ENCODE results near the gene AOC3.

- TF ChIP-seq CTCF (IDR thresholded peaks at IDR 0.05 in 8 of 11, conservative IDR thresholded peaks at IDR 0.05 in 3 of 11): no peak
- no peak for TF ChIP-seq POLR2A (IDR thresholded peaks at IDR 0.05)
- no peak for TF ChIP-seq POLR2AphosphoS5 (IDR thresholded peaks at IDR 0.05)
Measured at GRCh38 chr17:42882166-42882565, 31.2 kb downstream of the AOC3 start.
